Esophagus mucosa (tissue), 1 donor: ENCODE measurements around the gene MEF2D. TPM values are rescaled to one million over a fixed set of nuclear protein-coding genes. Genes with fewer than 3 reads are reported as not detected.

Experiments used
- ATAC-seq: fragments of 200-7000 bp; cut with Tn5 transposase; one replicate; pipeline ENCODE4 v1.9.1; 2020
- total RNA-seq: library from RNA; stranded (reverse); gene quantifications from one replicate; pipeline ENCODE4 v1.2.4, GENCODE V29; 2023
- donor health status: DM: yes; HTN: yes; CAD: no.

The MEF2D gene
- total RNA-seq, 1 donor from 2014 or later: 15.0 TPM

DNA sequence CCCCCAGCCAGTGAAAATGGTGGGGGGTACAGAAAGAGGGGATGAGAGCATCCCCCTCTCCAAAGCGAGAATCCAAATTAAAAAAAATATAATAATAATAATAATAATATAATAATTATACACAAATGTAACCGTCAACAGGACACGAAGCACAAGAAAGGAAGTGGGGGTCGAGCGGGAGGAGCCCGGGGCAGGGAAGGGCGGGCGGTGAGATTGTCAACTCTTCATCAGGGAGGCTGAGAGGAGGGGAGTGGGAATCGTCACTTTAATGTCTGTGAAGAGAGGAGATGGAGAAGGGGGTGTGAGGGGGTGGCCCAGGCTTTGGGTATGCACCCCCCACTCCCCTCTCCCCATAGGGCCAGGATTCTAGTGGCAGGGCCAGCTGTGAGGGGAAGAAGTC is 33.2 kb downstream of the MEF2D start:
- no peak for ATAC-seq

DNA sequence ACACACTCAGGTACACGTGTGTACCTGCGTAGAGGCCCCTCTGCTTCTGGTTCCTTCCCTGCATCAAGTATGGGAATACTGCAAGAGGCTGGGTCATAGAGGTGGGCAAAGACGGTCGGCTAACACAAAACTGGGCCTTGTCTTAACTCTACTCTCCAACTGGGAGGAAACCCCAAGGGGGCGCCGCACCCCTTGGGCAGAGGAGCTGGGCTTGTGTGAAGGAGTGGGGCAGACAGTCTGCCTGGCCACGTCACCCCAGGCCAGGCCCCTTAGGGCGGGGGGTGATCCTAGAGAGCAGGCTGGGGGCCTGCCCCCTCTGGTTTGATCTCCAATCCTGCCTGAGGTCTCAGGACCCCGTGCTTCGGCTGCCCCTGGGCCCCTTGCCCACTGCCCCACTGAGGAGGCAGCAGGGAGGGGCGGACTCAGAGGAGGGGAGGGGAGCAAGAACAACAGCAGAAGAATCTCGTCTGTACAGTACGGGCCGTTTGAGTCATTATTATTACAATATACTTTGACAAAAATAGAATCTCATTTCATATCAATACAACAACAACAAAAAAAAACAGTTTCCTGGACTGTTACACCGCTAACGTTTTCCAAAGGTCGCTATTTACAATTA is 34.7 kb downstream of the MEF2D start:
- no peak for ATAC-seq

GRCh38 chr1:156464825-156465452 is 35.6 kb downstream of the MEF2D start:
- no peak for ATAC-seq

- no peak for ATAC-seq
Observed at GRCh38 chr1:156464335-156464734, 36.2 kb downstream of the MEF2D start.

DNA sequence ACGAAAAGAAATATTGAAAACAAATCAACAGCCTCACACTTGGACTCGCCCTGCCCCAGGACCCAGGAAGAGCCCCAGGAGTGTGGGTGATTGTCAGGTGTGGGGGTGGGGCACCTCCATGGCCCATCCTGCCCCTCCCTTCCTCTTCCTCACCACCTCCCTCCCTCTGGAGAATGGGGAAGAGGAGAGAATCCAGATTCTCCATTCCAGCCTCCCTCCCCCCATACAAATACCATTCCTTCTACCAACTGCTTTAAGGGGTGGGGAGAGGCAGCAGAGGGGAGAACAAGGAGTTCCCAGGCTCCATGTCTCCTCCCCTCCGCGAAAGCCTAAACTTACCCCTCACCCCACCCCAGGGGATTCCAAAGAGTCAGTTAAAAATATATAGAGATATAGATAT is 36.7 kb downstream of the MEF2D start:
- ATAC-seq: no peak

GRCh38 chr1:156462954-156463795 is 37.4 kb downstream of the MEF2D start:
- no peak for ATAC-seq

GRCh38 chr1:156461781-156462647 is 38.6 kb downstream of the MEF2D start:
- peak; percentile 85 for ATAC-seq

- ATAC-seq: no peak
Observed at GRCh38 chr1:156461109-156461508, 39.5 kb downstream of the MEF2D start.

GRCh38 chr1:156460525-156460924 is 40.0 kb downstream of the MEF2D start:
- ATAC-seq: no peak

GRCh38 chr1:156458181-156458503 is 42.4 kb downstream of the MEF2D start:
- no peak for ATAC-seq

DNA sequence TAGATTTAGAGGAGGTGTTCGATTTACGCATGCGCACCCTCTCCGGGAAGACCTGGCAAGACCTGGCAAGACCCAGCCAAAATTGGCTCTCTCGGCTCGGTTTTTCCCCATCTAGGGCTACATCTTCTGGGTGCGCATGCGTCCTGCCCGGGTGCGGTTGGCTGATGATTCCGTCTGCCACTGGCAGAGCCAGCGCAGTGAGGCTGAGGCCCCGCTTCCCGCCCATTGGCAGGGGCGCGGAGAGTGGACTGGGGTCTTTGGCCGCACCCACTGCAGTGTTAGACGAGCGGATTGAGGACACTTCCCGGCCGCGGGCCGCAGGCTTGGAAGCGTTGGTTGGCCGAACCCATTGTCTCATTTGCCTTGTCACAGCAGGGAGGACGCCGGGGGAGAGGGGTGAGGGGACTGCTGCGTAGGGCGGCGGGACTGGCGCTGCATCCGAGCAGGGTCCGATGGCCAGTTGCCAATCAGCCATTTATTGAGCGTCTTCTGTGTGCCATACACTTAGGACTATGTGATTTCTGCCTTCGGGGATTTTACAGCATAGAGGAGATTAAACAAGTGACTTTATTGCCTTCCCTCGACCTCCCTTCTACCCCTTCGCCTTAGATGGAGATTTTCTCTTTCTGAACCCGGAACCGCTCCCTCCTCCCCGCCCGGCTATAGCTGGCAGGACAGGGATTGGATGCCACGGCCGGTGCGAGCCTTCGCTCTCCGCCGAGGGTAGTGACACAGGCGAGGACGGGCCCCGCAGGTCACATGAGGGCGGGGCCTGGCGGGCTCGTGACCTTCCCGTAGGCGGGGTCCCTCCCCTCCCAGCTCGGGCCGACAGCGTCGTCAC is 43.7 kb downstream of the MEF2D start:
- peak; percentile 97 for ATAC-seq

DNA sequence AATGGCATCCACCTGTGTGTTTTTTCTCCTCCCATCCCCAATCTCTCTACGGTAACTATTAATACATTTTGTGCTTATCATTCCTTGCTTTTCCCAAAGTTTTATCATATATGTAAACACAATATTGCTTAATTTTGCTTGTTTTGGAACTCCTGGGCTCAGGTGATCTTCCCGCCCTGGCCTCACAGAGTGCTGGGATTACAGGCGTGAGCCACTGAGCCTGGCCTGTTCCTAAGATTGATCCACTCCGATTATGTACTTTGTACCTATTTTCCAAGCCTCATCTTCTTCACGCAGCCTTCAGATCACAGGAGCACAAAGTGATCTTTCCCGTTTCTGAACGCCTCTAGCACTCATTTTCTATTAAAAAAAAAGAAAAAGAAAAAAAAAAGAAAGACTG is 45.2 kb downstream of the MEF2D start:
- no peak for ATAC-seq

GRCh38 chr1:156452907-156453306 is 47.7 kb downstream of the MEF2D start:
- ATAC-seq: no peak

GRCh38 chr1:156451505-156452160 is 48.9 kb downstream of the MEF2D start:
- ATAC-seq: no peak

DNA sequence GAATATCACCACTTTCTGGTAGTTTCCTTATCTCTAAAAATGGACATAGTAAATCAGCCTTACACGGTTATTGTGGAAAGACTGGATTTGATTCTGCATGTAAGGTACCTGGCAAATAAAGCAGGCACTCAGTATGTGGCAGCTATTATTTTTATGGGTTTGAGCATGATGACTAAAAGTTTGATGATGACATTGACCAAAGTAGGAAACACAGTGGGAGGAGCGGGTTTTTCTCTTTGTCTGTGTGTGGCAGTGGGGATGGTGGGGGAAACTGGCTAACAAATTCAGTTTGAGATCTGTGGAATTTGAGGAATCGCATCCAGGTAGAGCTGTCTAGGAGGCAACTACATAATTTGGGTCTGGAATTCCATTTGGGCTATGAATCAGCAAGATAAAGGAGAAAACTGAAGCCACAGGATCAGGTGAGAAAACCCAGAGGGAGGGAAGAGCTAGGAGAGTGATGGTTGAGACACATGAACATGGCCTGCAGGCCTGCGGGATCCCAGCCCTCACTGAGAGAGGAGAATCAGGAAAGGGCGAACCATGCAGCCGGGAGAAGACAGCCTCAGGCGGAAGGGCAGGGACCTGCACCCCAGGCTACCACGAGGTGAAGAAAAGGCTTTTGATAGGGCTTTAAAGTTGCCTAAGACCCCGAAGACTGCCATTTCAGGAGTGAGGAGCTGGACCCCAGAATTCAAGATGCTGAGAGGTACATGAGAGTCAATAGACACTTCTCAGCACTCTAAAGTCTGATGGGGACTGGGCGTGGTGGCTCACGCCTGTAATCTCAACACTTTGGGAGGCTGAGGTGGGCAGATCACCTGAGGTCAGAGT is 52.2 kb downstream of the MEF2D start:
- no peak for ATAC-seq

- ATAC-seq: peak; percentile 90
Observed at GRCh38 chr1:156445789-156446263, 54.7 kb downstream of the MEF2D start.

DNA sequence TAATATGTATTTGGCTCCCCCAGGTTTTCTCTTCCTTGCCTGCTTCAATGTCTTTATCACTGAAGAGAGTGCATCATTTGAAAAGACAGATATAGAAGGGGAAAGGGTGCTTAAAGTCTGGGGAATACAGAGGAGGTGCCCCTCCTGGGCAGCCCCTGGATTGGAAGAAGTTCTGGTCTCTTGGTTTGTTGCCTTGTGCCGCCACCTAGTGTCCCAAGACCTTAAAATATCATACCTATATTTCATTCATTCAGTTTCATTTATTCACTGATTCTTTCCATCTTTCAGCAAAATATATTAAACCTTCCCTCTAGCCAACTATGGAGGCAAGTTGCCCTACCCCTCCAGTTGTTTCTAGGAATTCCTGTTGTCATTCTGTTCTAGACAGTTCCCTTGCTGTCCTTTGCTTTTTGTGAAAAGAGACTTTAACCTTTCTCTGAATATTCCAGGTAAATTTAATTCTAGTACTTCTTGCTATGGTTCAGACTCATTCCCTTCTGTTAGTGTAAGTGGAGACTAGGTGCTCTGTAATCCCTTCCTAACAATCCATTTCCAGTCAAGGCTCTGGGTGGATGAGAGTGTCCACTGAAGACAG is 56.1 kb downstream of the MEF2D start:
- no peak for ATAC-seq

DNA sequence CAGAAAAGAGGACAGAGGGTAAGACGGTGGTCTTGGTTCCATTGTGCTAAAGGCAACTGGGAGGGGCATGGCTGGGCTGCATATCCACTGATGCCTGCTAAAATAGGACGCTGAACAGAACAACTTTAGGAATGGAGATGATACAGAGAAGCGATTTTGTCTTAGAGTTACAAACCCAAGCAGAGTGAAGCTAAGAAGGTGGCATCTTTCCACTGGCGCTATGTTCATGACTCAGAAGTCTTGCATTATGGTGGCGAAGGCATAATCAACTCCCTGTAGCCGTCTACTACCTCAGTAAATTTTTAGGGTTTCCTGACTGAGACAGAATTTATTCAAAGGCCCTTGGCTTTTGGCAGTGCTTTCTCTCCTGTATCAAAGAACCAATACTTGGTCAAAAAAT is 57.3 kb downstream of the MEF2D start:
- ATAC-seq: no peak

DNA sequence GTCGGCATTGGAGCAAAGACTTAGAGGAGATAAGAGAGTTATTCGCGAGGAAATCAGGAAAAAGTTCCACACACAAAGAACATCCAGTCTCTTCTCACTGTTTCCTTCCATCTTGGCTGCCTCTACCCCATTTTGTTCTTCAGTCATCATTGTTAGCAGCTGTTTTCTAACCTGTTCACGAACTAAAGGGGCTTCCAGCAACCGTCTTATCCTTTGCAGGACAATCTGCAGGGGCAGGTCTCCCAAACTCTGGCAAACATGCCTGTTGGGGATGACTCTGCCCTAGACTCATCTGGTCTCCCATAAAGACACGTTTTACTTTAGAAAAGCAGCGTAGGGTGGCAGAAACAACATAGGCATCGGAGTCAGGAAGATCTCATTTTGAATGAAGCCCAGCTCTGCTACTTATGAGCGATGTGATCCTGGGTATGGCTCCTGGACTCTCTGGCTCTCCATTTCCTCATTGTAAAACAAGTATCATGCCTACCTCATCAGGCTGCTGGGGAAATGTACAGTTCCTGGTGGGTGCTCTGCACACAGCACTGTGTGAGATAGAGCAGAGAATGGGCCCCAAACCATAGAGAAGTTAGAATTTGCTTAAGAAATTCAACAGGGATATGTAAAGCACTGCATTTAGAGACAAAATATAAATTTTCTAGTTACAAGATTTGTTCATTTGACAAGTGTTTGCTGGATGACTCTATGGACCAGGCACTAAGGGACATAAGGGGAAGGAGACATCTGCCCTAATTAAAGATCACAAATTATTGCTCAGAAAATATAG is 59.7 kb downstream of the MEF2D start:
- ATAC-seq: no peak
